NCI-H510A (cell line): ENCODE measurements around the gene SRPK2.
A peak's percentile ranks its signal among the peaks of the same experiment; 100 is the strongest.
"Not testable (repeated sequence)": the region's sequence is repeated elsewhere in the genome, so short reads cannot be mapped to it uniquely, and the experiment has no call there.

Experiments used
- DNase-seq: peaks from one replicate; lab custom pipeline; 2025; lab: John Stamatoyannopoulos, UW

SRPK2 gene

DNA sequence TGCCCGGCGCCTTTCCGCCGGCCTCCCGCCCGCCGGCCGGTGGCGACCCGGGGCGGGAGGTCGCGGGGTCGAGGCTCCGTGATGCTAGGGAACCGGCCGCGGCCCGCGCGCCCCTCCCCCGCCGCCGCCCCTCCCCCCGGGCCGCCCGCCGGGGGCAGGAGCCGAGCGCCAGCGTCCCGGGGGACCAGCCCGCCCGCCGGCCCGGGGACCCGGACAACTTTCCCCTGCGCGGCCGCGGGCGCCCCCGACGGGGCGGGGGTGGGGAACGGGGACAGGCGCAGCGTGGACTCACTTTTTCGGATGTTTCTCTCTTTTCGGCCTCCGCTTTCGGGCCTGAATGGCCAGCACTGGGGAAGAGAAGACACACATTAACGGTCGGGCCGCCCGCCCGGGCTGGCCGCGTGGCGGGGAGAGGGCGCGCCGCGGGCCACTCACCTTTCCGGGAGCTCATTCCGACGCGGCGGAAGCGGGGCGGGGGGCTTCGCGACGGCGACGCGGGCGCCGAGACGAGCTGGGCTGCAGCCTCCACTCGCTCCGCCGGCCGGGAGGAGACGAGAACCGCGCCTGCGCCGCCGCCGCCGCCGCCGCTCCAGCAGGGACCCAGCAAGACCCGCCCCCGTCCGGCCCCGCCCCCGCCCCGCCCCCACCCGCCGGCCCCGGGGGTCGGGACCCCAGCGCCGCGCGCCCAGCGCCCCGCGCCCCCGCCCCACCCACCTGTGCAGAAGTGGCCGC is at the start of gene SRPK2:
SRPK2 (minus strand) TSS at position 566 of the 732 bp plus-strand sequence.
- DNase-seq, result peak; percentile 50

- DNase-seq, result no peak
These were observed 49.5 kb upstream of the SRPK2 start for GRCh38 chr7:105438254-105438653.

DNA sequence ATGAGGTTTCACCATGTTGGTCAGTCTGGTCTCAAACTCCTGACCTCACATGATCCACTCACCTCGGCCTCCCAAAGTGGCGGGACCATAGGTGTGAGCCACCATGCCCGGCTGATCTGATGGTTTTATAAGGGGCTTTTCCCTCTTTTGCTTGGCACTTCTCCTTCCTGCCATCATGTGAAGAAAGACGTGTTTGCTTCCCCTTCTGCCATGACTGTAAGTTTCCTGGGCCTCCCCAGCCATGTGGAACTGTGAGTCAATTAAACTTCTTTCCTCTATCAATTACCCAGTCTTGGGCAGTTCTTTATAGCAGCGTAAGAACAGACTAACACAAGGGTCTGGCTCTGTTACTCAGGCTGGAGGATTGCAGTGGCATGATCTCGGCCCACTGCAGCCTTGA is 48.6 kb upstream of the SRPK2 start:
- not testable (repeated sequence) for DNase-seq

GRCh38 chr7:105429746-105430612 is 41.3 kb upstream of the SRPK2 start:
- no peak for DNase-seq

DNA sequence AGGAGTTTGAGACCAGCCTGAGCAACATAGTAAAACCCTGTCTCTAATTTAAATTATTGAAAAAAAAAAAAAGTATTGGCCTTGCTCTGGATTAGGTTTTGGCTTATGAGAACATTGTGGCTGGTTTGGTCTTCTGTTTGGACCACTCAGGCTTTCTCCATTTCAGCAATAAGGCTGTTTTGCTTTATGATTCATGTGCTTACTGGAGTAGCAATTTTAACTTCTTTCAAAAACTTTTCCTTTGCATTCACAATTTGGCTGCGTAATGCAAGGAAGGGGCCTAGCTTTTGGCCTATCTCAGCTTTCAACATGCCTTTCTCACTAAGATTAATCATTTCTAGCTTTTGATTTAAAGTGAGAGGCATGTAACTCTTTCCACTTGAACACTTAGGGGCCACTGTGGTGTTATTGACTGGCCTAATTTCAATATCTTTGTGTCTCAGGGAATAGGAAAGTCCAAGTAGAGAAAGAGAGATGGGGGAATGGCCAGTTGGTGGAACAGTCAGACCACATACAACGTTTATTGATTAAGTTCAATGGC is 38.0 kb upstream of the SRPK2 start:
- no peak for DNase-seq

DNA sequence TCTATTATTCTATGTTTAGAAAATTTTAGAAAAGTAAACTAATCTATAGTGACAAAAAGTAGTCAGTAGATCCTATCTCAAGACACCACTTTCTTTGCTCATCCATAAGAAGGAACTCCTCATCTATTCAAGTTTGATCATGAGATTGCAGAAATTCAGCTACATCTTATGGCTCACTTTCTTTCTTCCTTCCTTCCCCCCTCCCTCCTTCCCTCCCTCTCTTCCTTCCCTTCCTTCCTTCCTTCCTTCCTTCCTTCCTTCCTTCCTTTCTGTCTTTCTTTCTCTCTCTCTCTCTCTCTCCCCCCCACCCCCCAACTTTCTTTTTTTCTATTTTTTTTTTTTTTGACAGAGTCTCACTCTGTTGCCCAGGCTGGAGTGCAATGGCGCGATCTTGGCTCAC is 35.3 kb upstream of the SRPK2 start:
- DNase-seq, result no peak

GRCh38 chr7:105413887-105414437 is 25.2 kb upstream of the SRPK2 start:
- DNase-seq, result no peak

DNA sequence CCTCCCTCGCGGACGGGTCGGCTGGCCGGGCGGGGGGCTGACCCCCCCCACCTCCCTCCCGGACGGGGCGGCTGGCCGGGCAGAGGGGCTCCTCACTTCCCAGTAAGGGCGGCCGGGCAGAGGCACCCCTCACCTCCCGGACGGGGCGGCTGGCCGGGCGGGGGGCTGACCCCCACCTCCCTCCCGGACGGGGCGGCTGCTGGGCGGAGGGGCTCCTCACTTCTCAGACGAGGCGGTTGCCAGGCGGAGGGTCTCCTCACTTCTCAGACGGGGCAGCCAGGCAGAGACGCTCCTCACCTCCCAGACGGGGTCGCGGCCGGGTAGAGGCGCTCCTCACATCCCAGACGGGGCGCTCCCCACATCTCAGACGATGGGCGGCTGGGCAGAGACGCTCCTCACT is 22.1 kb upstream of the SRPK2 start:
- not testable (repeated sequence) for DNase-seq

DNA sequence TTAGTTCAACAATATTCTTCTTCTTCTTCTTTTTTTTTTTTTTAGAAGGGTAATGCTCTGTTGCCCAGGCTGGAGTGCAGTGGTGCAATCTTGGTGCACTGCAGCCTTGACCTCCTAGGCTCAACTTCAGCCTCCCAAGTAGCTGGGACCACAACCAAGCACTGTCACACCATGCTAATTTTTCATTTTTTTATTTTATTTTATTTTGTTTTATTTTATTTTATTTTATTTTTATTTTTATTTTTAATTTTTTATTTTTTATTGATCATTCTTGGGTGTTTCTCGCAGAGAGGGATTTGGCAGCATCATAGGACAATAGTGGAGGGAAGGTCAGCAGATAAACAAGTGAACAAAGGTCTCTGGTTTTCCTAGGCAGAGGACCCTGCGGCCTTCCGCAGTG is 21.1 kb upstream of the SRPK2 start:
- not testable (repeated sequence) for DNase-seq

DNA sequence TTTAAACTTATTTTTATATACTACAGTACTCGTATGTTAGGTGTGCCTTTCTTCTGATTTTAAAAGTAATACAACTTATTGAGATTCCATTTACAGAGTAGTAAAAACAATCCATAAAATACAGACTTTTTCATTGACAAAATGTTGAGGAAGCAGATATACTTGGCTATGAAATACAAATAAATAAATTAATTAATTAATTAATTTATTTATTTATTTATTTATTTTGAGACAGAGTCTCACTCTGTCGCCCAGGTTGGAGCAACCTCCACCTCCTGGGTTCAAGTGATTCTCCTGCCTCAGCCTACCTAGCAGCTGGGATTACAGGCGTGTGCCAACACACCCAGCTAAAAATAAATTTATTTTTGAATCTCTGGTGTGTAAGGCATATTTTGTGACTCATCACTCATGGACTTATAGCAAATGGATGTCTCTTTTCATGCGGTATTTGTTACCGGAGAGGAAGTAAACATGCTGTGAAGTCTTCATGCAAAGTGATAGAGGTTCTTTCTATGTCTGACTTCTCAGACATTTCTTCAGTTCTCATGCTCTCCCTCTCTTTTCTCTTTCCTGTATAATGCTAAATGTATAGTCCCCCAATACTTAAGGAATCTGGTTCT is 20.2 kb upstream of the SRPK2 start:
- no peak for DNase-seq

GRCh38 chr7:105403128-105403527 is 14.4 kb upstream of the SRPK2 start:
- no peak for DNase-seq

DNA sequence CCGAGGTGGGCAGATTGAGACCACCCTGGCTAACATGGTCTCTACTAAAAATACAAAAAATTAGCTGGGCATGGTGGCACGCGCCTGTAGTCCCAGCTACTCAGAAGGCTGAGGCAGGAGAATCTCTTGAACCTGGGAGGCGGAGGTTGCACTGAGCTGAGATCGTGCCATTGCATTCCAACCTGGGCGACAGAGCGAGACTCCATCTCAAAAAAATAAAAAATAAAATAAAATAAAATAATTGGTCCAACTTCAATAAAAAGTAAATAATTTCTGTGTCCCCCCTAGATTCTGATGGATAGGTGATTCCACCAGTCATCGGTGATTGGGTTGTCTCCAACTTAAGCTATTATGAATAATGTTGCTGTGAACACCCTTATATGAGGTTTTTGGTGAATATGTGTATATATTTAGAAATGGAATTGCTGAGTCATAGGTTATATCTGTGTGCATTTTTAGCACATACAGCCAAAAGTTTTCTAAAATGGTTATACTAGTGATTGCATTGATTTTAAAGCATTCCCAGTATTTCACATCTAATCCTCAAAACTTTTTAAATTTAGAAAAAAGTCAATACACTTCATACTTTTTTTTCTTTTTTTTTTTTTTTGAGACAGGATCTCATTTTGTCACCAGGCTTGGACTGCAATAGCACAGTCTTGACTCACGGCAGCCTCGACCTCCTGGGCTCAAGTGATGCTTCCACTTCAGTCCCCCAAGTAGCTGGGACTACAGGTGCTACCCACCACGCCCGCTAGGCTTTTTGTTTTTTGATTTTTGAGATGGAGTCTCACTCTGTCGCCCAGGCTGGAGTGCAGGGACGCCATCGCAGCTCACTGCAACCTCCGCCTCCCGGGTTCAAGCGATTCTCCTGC is 13.7 kb upstream of the SRPK2 start:
- no peak for DNase-seq

DNA sequence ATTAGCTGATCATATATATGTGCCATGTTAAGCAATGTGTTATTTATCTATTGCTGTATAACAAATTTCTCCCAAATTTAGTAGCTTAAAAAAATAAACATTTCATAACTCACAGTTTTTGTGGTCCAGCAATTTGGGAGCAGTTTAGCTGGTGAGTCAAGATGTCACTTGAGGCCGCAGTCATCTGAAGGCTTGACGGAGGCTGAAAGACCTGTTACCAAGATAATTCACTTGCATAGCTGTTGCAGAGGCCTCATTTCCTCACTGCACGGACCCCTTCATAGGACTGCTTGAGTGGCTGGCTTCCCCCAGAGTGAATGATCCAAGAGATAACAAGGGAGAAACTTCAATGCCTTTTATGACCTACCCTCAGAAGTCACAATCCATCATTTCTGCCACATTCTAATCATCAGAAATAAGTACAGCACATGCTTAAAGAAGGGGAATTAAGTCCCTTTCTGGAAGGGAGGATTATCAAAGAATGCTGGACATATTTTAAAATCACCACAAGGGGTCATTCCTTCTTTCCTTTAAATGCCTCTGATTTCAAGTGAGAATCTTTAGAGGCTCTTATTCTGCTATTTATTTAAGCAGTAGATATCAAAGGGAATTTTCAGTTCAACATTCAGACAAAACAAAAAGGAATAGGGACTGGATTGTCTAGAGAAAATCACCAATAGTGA is 10.5 kb upstream of the SRPK2 start:
- no peak for DNase-seq

GRCh38 chr7:105396566-105396965 is 7.8 kb upstream of the SRPK2 start:
- no peak for DNase-seq

- DNase-seq, result no peak
These were observed 2.7 kb upstream of the SRPK2 start for GRCh38 chr7:105391429-105391828.

DNA sequence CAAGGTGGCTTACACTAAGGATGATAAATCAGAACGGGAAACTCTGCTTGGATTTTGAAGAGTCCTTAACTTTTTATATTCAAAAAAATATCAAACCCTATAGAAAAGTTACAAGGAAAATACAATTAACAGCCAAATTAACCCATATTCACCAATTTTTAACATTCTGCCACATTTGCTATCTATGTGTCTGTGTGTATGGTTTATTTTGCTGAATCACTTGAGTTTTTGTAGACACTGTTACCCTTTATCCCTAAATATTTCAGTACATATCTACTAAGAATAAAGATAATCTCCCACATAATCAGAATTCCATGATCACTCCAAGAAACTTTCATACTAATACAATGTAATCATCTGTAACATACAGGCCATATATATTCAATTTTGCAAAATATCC is 1.2 kb upstream of the SRPK2 start:
- no peak for DNase-seq

- DNase-seq, result peak; percentile 45
These were observed 448 bp upstream of the SRPK2 start for GRCh38 chr7:105389088-105389650.

DNA sequence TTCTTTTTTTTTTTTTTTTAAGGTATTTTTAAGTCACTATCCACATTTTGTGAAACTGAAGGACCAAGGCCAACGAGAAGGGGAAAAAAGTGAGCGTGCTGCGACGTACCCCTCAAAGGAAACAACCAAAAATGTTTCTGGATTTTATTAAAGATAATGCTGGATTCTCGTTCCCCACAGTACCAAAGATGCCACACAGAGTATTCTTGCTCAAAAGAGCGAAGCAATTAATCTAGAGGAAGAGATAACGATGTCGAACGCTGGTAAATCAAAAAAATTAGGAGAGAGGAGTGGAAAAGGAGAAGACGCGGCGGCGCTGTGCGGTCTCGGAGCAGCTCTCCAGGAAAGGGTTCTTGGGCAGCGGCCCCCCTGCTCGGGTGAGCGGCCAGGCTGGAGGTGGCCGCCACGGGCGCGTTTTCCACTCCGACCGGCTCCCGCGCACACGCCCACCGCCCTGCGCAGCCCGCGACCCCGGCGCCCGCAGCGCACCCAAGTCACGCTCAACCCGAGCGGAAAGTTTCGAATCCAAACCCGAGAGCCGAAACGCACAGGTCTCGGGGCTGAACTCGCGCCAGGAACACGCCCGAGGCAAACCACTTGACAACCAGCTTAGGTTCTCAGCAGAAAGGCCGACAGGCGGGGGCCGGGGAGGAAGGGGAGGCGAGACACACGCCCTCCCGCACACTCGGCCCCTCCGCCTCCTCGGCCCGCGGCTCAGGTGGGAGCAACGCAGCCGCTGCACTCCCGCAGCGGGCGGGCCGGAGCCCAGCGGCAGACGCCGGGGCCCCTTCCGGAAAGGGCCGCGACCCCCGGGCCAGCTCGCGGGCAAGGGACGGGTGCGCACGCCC is 989 bp downstream of the SRPK2 start:
- DNase-seq, result peak; percentile 40

GRCh38 chr7:105377903-105378302 is 10.8 kb downstream of the SRPK2 start:
- no peak for DNase-seq
